H1 (cell line): ENCODE data around the gene ARHGEF28. TPM values are rescaled to one million over a fixed set of nuclear protein-coding genes. Genes with fewer than 3 reads are reported as not detected.
A peak's percentile ranks its signal among the peaks of the same experiment; 100 is the strongest.

Experiments
- EGR1 ChIP-seq: IDR thresholded peaks from 2 replicates; pipeline ENCODE4 v1.6.1; 2011; ENCODE audit warnings: low read depth, low read length, borderline replicate concordance
- EP300 ChIP-seq, 2 experiments: IDR thresholded peaks; 1 replicate in 1 of 2; 2 replicates in 1 of 2; pipeline ENCODE4 v1.6.1; 2011 to 2012; ENCODE audit warnings: low read depth in 2 of 2, low read length in 2 of 2, mild to moderate bottlenecking in 2 of 2, borderline replicate concordance in 1 of 2, inconsistent platforms in 1 of 2, moderate library complexity in 1 of 2
- EZH2 ChIP-seq: fragments of 200-600 bp; sonication (generic); IDR thresholded peaks from 2 replicates; pipeline ENCODE4 v1.7.1; 2012; ENCODE audit warnings: low read depth, mild to moderate bottlenecking, moderate library complexity, low read length, inconsistent platforms; ENCODE audit not compliant: severe bottlenecking
- KDM1A ChIP-seq: fragments of 200-600, 300-600 bp; sonication (generic); IDR thresholded peaks from 2 replicates; pipeline ENCODE4 v1.7.1; 2016; ENCODE audit warnings: mild to moderate bottlenecking, low read length, borderline replicate concordance
- SUZ12 ChIP-seq: fragments of 200-600 bp; sonication (generic); IDR thresholded peaks from 2 replicates; pipeline ENCODE4 v1.6.1; 2012; ENCODE audit warnings: mild to moderate bottlenecking, inconsistent platforms, low read length, moderate library complexity, mixed read lengths
- TAF1 ChIP-seq: IDR thresholded peaks from 2 replicates; pipeline ENCODE4 v1.6.1; 2011; ENCODE audit warnings: mild to moderate bottlenecking, low read depth, low read length
- TAF7 ChIP-seq: optimal IDR thresholded peaks from 2 replicates; pipeline ENCODE3; 2011; ENCODE audit warnings: low read depth, mild to moderate bottlenecking, inconsistent platforms, low read length, moderate library complexity, borderline replicate concordance
- polyA plus RNA-seq, 7 experiments: library from polyadenylated mRNA; depleted of rRNA in 3 of 7; stranded (reverse) in 5 of 7; unstranded in 2 of 7; fragments of >200 nt in 5 of 7; fragments of 200-250 nt in 2 of 7; gene quantifications; 1 replicate in 5 of 7; 2 replicates in 1 of 7; 4 replicates in 1 of 7; pipeline versions ENCODE4 v1.2.1 to v1.2.3, GENCODE V29; 2011 to 2013; ENCODE audit warnings: missing spikeins in 2 of 7, mixed read lengths in 2 of 7
- total RNA-seq: library from RNA; stranded (reverse); fragmentation: NEBNext Ultra II Directional; extraction: Animal tissue kit (Norgen Biotek cat#: 25700); gene quantifications from 2 replicates; pipeline ENCODE4 v1.2.1, GENCODE V29; 2021
- TF ChIP-seq, protein P1 (sequence below): IDR thresholded peaks from 2 replicates; pipeline ENCODE4 v1.6.1; 2012; ENCODE audit warnings: inconsistent platforms
- TF ChIP-seq, protein P2 (sequence below): IDR thresholded peaks from 2 replicates; pipeline ENCODE4 v1.6.1; 2012; ENCODE audit warnings: inconsistent platforms
- TF ChIP-seq, protein P3 (sequence below), 3 experiments: IDR thresholded peaks; 1 replicate in 2 of 3; 2 replicates in 1 of 3; pipeline versions ENCODE4 v1.5.1 to v1.6.1; 2011; ENCODE audit warnings: low read length in 3 of 3, mild to moderate bottlenecking in 3 of 3, inconsistent platforms in 2 of 3, low read depth in 1 of 3, moderate library complexity in 1 of 3; ENCODE audit not compliant: insufficient read depth in 1 of 3; ENCODE audit errors: control extremely low read depth in 1 of 3
- TF ChIP-seq, protein P4 (sequence below): IDR thresholded peaks from 2 replicates; pipeline ENCODE4 v1.6.1; 2011; ENCODE audit warnings: low read depth, mild to moderate bottlenecking, low read length; ENCODE audit not compliant: insufficient read depth

ARHGEF28 gene
- total and polyA plus RNA-seq, 2 of the 8 experiments (the other 6 are each of a cell fraction or from before 2014, with no cell fraction given): 0.33 to 1.0 TPM

DNA sequence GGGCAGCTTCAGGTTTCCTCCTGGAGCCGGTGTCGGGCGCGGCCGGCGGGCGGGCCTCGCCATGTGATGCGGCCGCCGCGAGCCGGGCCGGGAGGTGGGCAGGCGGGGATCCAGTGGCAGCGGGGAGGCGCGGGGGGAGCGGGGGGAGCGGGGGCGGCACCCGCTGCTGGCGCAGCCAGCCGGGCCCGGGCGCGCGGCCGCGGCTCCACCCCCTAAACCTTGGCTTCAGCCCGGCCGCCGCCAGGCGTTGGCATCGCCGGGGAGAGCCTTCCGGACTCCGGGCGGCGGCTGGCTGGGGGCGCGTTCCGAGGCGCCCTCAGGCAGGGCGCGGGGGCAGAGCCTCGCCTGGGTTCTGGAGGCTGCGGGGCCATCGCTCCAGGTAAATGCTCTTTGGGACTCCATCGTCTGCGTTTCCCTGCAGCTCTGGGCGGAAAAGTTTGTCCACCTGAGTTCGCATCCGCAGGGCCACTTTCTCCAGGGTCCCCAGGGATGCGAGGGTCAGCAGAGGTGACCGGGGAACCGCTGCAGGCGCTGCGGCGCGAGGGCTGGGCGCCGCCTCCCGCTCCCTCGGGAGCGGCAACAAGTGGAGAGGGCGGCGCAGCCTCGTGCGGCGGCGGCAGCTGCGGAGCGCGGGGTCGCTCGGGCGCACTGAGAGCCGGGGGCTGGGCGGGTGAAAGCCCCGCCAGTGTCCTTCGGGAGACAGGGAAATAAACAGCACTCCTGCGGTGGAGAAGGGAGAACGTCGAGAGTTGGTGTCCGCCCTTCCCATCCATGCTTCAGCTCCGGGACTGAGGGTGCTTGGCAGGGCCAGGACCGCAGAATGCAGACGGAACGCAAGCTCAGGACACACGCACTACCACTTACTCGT is at the start of gene ARHGEF28 (continued):
- peak; percentile 36; the same call in 1 of the 2 replicates for TF ChIP-seq TAF1
- TF ChIP-seq, protein P1, sequence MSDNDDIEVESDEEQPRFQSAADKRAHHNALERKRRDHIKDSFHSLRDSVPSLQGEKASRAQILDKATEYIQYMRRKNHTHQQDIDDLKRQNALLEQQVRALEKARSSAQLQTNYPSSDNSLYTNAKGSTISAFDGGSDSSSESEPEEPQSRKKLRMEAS: peak; percentile 65
- peak; percentile 77 for TF ChIP-seq EZH2
- TF ChIP-seq SUZ12: peak; percentile 78
- TF ChIP-seq EGR1: peak; percentile 25; the same call in 1 of the 2 replicates
- TF ChIP-seq, protein P2, sequence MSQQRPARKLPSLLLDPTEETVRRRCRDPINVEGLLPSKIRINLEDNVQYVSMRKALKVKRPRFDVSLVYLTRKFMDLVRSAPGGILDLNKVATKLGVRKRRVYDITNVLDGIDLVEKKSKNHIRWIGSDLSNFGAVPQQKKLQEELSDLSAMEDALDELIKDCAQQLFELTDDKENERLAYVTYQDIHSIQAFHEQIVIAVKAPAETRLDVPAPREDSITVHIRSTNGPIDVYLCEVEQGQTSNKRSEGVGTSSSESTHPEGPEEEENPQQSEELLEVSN: peak; percentile 78
- no peak for TF ChIP-seq KDM1A
- TF ChIP-seq, protein P3, sequence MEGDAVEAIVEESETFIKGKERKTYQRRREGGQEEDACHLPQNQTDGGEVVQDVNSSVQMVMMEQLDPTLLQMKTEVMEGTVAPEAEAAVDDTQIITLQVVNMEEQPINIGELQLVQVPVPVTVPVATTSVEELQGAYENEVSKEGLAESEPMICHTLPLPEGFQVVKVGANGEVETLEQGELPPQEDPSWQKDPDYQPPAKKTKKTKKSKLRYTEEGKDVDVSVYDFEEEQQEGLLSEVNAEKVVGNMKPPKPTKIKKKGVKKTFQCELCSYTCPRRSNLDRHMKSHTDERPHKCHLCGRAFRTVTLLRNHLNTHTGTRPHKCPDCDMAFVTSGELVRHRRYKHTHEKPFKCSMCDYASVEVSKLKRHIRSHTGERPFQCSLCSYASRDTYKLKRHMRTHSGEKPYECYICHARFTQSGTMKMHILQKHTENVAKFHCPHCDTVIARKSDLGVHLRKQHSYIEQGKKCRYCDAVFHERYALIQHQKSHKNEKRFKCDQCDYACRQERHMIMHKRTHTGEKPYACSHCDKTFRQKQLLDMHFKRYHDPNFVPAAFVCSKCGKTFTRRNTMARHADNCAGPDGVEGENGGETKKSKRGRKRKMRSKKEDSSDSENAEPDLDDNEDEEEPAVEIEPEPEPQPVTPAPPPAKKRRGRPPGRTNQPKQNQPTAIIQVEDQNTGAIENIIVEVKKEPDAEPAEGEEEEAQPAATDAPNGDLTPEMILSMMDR (IDR thresholded peaks at IDR 0.05; ENCODE audit: control extremely low read depth in 1 of 3, insufficient read depth in 1 of 3, low read depth in 1 of 3, low read length in 3 of 3): no peak
- TF ChIP-seq, protein P4, sequence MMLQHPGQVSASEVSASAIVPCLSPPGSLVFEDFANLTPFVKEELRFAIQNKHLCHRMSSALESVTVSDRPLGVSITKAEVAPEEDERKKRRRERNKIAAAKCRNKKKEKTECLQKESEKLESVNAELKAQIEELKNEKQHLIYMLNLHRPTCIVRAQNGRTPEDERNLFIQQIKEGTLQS: no peak
- no peak for TF ChIP-seq EP300 (IDR thresholded peaks at IDR 0.05; ENCODE audit: borderline replicate concordance in 1 of 2, low read depth in 2 of 2, low read length in 2 of 2)
- TF ChIP-seq TAF7: peak; percentile 20
